HCT116 (cell line): ENCODE measurements around the gene COMMD3. TPM values are rescaled to one million over a fixed set of nuclear protein-coding genes. Genes with fewer than 3 reads are reported as not detected.

Source experiments
- ATAC-seq: fragments of 200-7000 bp; cut with Tn5 transposase; 2 replicates; pipeline ENCODE4 v1.9.1; 2020; ENCODE audit warnings: mild to moderate bottlenecking, moderate library complexity
- BruUV-seq: library from RNA; stranded (reverse); fragments of 400-500 nt; replicated peaks from 2 replicates; lab custom pipeline; 2021; lab: Mats Ljungman, UMichigan
- CTCF ChIA-PET: fragments of 300-600 bp; sonication (Branson Sonifier 250); formaldehyde crosslinking; loops from one replicate; lab custom pipeline; 2021; ENCODE audit warnings: antibody characterized with exemption; lab: Charles Lee
- POLR2A ChIA-PET: fragments of 300-600, 350-600 bp; sonication (Branson Sonifier 250); formaldehyde crosslinking; loops from one replicate; lab custom pipeline; 2021; ENCODE audit warnings: antibody characterized with exemption; lab: Charles Lee
- RAD21 ChIA-PET, 2 experiments: fragments of 300-600 bp; sonication (Branson Sonifier 250); formaldehyde crosslinking; loops; one replicate each; lab custom pipeline; 2023; ENCODE audit warnings: low total read pairs in 2 of 2; ENCODE audit not compliant: uncharacterized antibody in 2 of 2, unreplicated experiment in 2 of 2, low non-redundant PET in 1 of 2; lab: Charles Lee
- DNase-seq: peaks from one replicate; pipeline ENCODE4 v3.0.0-alpha.2; 2010; ENCODE audit warnings: low read depth, low spot score
- H2AFZ ChIP-seq: fragments of 200-600 bp; shearing (Covaris generic), sonication (generic); 2 replicates; pipeline ENCODE4 v1.6.1; 2017; ENCODE audit warnings: low read depth, mixed run types, mixed read lengths, antibody characterized with exemption, low read length; ENCODE audit not compliant: poor library complexity, severe bottlenecking
- H3K27ac ChIP-seq: 2 replicates; pipeline ENCODE4 v1.5.1; 2012; ENCODE audit warnings: low read depth, low read length
- H3K27me3 ChIP-seq: fragments of 200-600 bp; sonication (generic); 2 replicates; pipeline ENCODE4 v1.6.1; 2016; ENCODE audit warnings: mixed run types, low read length, mixed read lengths; ENCODE audit not compliant: insufficient read depth
- H3K36me3 ChIP-seq, 2 experiments: fragments of 200-500 bp in 1 of 2; fragments of 200-600 bp in 1 of 2; sonication (Bioruptor generic) in 1 of 2; sonication (generic) in 1 of 2; 2 replicates each; pipeline versions ENCODE4 v1.5.1 to v1.6.1; 2014 to 2016; ENCODE audit warnings: low read length in 2 of 2, inconsistent platforms in 1 of 2, mixed read lengths in 1 of 2, mixed run types in 1 of 2; ENCODE audit not compliant: insufficient read depth in 2 of 2, control insufficient read depth in 1 of 2
- H3K4me1 ChIP-seq, 2 experiments: fragments of 200-600 bp in 1 of 2; sonication (generic) in 1 of 2; 2 replicates each; pipeline versions ENCODE4 v1.5.1 to v1.6.1; 2012 to 2017; ENCODE audit warnings: low read length in 2 of 2, inconsistent platforms in 1 of 2, mild to moderate bottlenecking in 1 of 2, mixed read lengths in 1 of 2, mixed run types in 1 of 2, moderate library complexity in 1 of 2; ENCODE audit not compliant: insufficient read depth in 2 of 2, control insufficient read depth in 1 of 2
- H3K4me2 ChIP-seq: fragments of 200-600 bp; sonication (generic); 2 replicates; pipeline ENCODE4 v1.6.1; 2017; ENCODE audit warnings: mixed run types, low read length, mixed read lengths
- H3K4me3 ChIP-seq, 2 experiments: fragments of 200-600 bp in 1 of 2; sonication (generic) in 1 of 2; replicated peaks in 1 of 2; 2 replicates each; pipeline ENCODE4 v1.5.1; 2011 to 2016; ENCODE audit warnings: low read length in 2 of 2, control low read depth in 1 of 2, low read depth in 1 of 2, mild to moderate bottlenecking in 1 of 2, mixed read lengths in 1 of 2, mixed run types in 1 of 2
- H3K79me2 ChIP-seq: fragments of 200-600 bp; sonication (generic); 2 replicates; pipeline ENCODE4 v1.6.1; 2017; ENCODE audit warnings: mild to moderate bottlenecking, mixed run types, low read length, moderate library complexity, mixed read lengths; ENCODE audit not compliant: insufficient read depth
- H3K9ac ChIP-seq: fragments of 200-600 bp; sonication (generic); 2 replicates; pipeline ENCODE4 v1.6.1; 2016; ENCODE audit warnings: low read length, mixed read lengths
- H3K9me2 ChIP-seq: fragments of 200-600 bp; sonication (generic), shearing (Covaris generic); 2 replicates; pipeline ENCODE4 v1.6.1; 2017; ENCODE audit warnings: mixed run types, mild to moderate bottlenecking, moderate library complexity; ENCODE audit not compliant: insufficient read depth
- H3K9me3 ChIP-seq, 2 experiments: fragments of 200-500 bp in 1 of 2; fragments of 200-600 bp in 1 of 2; sonication (Bioruptor generic) in 1 of 2; sonication (generic) in 1 of 2; 2 replicates each; pipeline ENCODE4 v1.6.1; 2014 to 2017; ENCODE audit warnings: low read length in 2 of 2, mixed read lengths in 2 of 2, inconsistent platforms in 1 of 2, low read depth in 1 of 2, mild to moderate bottlenecking in 1 of 2, mixed run types in 1 of 2, moderate library complexity in 1 of 2; ENCODE audit not compliant: control insufficient read depth in 1 of 2, insufficient read depth in 1 of 2
- H4K20me1 ChIP-seq: fragments of 200-600 bp; sonication (generic), shearing (Covaris generic); 2 replicates; pipeline ENCODE4 v1.6.1; 2017; ENCODE audit warnings: mixed run types, mild to moderate bottlenecking, moderate library complexity; ENCODE audit not compliant: insufficient read depth
- CBX3 ChIP-seq: IDR thresholded peaks from 2 replicates; pipeline ENCODE4 v1.6.1; 2012; ENCODE audit warnings: low read depth
- CEBPB ChIP-seq: IDR thresholded peaks from 2 replicates; pipeline ENCODE4 v1.6.1; 2012; ENCODE audit warnings: low read depth
- EGR1 ChIP-seq: IDR thresholded peaks from 2 replicates; pipeline ENCODE4 v1.6.1; 2012; ENCODE audit warnings: low read depth
- ELF1 ChIP-seq: IDR thresholded peaks from 2 replicates; pipeline ENCODE4 v1.6.1; 2012; ENCODE audit warnings: low read depth, borderline replicate concordance
- EZH2phosphoT487 ChIP-seq: fragments of 200-600 bp; IDR thresholded peaks from 2 replicates; pipeline ENCODE4 v1.6.1; 2018; ENCODE audit warnings: antibody characterized with exemption, borderline replicate concordance
- JUND ChIP-seq: IDR thresholded peaks from 2 replicates; pipeline ENCODE4 v1.6.1; 2012
- POLR2A ChIP-seq: IDR thresholded peaks from 2 replicates; pipeline ENCODE4 v1.7.0; 2011; ENCODE audit warnings: borderline replicate concordance; ENCODE audit not compliant: insufficient read depth, insufficient read length; ENCODE audit errors: extremely low read depth
- POLR2AphosphoS5 ChIP-seq: IDR thresholded peaks from 2 replicates; pipeline ENCODE4 v1.6.1; 2011; ENCODE audit warnings: mild to moderate bottlenecking, low read depth, low read length, moderate library complexity
- RAD21 ChIP-seq: IDR thresholded peaks from 2 replicates; pipeline ENCODE4 v1.6.1; 2012; ENCODE audit warnings: low read depth, mild to moderate bottlenecking
- REST ChIP-seq: IDR thresholded peaks from 2 replicates; pipeline ENCODE4 v1.6.1; 2012; ENCODE audit warnings: low read depth
- SIN3A ChIP-seq: IDR thresholded peaks from 2 replicates; pipeline ENCODE4 v1.6.1; 2012; ENCODE audit warnings: low read depth
- SP1 ChIP-seq: IDR thresholded peaks from 2 replicates; pipeline ENCODE4 v1.6.1; 2012; ENCODE audit warnings: low read depth
- SRF ChIP-seq: IDR thresholded peaks from 2 replicates; pipeline ENCODE4 v1.6.1; 2012; ENCODE audit warnings: low read depth
- YY1 ChIP-seq: IDR thresholded peaks from 2 replicates; pipeline ENCODE4 v1.6.1; 2011; ENCODE audit warnings: low read length, low read depth, moderate library complexity, mild to moderate bottlenecking; ENCODE audit not compliant: insufficient replicate concordance; ENCODE audit errors: extremely low read depth
- ZBTB33 ChIP-seq: IDR thresholded peaks from 2 replicates; pipeline ENCODE4 v1.6.1; 2011; ENCODE audit warnings: mild to moderate bottlenecking, low read length, moderate library complexity; ENCODE audit not compliant: insufficient replicate concordance; ENCODE audit errors: extremely low read depth
- ZFX ChIP-seq: fragments of 450-650 bp; IDR thresholded peaks from 2 replicates; pipeline ENCODE4 v1.6.1; 2017
- ZNF274 ChIP-seq: fragments of 200-500 bp; sonication (Bioruptor generic); IDR thresholded peaks from 2 replicates; pipeline ENCODE4 v1.6.1; 2014; ENCODE audit warnings: mild to moderate bottlenecking, low read depth, low read length, inconsistent platforms
- intact Hi-C: fragments of 100-400 bp; cut with micrococcal nuclease; formaldehyde crosslinking; loops from 2 replicates; pipeline ENCODE4 v1.10.0; 2022
- total RNA-seq: library from RNA; stranded (reverse); gene quantifications from one replicate; pipeline ENCODE4 v1.2.1, GENCODE V29; 2021; ENCODE audit not compliant: unreplicated experiment
- TF ChIP-seq, protein P1 (sequence below): IDR thresholded peaks from 2 replicates; pipeline ENCODE4 v1.6.1; 2012
- TF ChIP-seq, protein P2 (sequence below): IDR thresholded peaks from 2 replicates; pipeline ENCODE4 v1.6.1; 2012
- TF ChIP-seq, protein P3 (sequence below), 3 experiments: fragments of 200-600 bp in 1 of 3; sonication (generic) in 1 of 3; IDR thresholded peaks in 2 of 3; conservative IDR thresholded peaks in 1 of 3; 2 replicates each; pipeline ENCODE4 v1.5.1; 2012 to 2017; ENCODE audit warnings: low read depth in 2 of 3, low read length in 2 of 3, antibody characterized with exemption in 1 of 3, borderline replicate concordance in 1 of 3, control low read depth in 1 of 3, mild to moderate bottlenecking in 1 of 3, mixed read lengths in 1 of 3, mixed run types in 1 of 3, moderate library complexity in 1 of 3; ENCODE audit not compliant: insufficient read depth in 1 of 3

Gene COMMD3
- total RNA-seq, 1 experiment from 2014 or later, result 43.0 TPM

DNA sequence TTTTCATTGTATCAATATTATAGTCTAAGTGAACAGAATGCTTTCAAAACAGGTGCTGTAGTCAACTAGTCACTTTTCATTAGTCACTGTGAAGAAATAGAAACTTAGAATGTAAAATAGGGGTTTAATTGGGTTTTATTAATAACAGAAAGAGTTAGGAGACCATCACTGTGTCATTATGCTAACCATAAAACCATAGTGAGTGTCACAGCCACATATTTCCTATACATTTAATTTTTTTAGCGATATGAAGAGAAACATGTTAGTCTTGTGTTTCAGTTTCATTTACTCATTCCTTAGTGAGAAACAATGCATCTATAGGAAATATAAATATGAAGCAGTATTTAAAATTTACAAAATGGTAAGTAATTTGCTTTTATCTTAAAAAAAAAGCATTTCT, 51.3 kb downstream of the COMMD3 start:
- no peaks in the 10 kb centered on the region for H3K4me1 ChIP-seq
- H3K9me2 ChIP-seq, result no peaks in the 10 kb centered on the region; the same call in 1 of the 2 replicates
- DNase-seq, result no peak
- ChIA-PET CTCF (no interaction called here), RAD21 (no interaction called here), POLR2A (no interaction called here)
- H2AFZ ChIP-seq, result no peak overlapping the region
- no peak for TF ChIP-seq SP1
- no peak for TF ChIP-seq EZH2phosphoT487
- TF ChIP-seq JUND, result no peak
- no peak for TF ChIP-seq YY1
- no peak for TF ChIP-seq CEBPB
- TF ChIP-seq SRF, result no peak
- no peak for TF ChIP-seq ZBTB33
- TF ChIP-seq, protein P1, sequence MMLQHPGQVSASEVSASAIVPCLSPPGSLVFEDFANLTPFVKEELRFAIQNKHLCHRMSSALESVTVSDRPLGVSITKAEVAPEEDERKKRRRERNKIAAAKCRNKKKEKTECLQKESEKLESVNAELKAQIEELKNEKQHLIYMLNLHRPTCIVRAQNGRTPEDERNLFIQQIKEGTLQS, result no peak
- no peak for TF ChIP-seq ELF1
- TF ChIP-seq, protein P2, sequence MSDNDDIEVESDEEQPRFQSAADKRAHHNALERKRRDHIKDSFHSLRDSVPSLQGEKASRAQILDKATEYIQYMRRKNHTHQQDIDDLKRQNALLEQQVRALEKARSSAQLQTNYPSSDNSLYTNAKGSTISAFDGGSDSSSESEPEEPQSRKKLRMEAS, result no peak
- no peak for TF ChIP-seq ZNF274
- TF ChIP-seq RAD21, result no peak
- TF ChIP-seq REST, result no peak
- no peak for TF ChIP-seq POLR2AphosphoS5
- no peak for TF ChIP-seq CBX3
- no peak for TF ChIP-seq EGR1
- TF ChIP-seq SIN3A, result no peak
- no peak for TF ChIP-seq POLR2A
- TF ChIP-seq, protein P3, sequence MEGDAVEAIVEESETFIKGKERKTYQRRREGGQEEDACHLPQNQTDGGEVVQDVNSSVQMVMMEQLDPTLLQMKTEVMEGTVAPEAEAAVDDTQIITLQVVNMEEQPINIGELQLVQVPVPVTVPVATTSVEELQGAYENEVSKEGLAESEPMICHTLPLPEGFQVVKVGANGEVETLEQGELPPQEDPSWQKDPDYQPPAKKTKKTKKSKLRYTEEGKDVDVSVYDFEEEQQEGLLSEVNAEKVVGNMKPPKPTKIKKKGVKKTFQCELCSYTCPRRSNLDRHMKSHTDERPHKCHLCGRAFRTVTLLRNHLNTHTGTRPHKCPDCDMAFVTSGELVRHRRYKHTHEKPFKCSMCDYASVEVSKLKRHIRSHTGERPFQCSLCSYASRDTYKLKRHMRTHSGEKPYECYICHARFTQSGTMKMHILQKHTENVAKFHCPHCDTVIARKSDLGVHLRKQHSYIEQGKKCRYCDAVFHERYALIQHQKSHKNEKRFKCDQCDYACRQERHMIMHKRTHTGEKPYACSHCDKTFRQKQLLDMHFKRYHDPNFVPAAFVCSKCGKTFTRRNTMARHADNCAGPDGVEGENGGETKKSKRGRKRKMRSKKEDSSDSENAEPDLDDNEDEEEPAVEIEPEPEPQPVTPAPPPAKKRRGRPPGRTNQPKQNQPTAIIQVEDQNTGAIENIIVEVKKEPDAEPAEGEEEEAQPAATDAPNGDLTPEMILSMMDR (IDR thresholded peaks at IDR 0.05 in 2 of 3, conservative IDR thresholded peaks at IDR 0.05 in 1 of 3; ENCODE audit: borderline replicate concordance in 1 of 3, insufficient read depth in 1 of 3, low read depth in 2 of 3, low read length in 2 of 3), result no peak
- no peak for TF ChIP-seq ZFX
- H3K4me3 ChIP-seq, result no peak overlapping the region
- no TSS peak for BruUV-seq
- H3K27me3 ChIP-seq, result no peaks in the 10 kb centered on the region
- no peak for ATAC-seq
- H3K4me2 ChIP-seq, result no peak overlapping the region
- intact Hi-C loops, result no loop called here
- no peaks in the 10 kb centered on the region for H4K20me1 ChIP-seq
- no peak overlapping the region for H3K27ac ChIP-seq
- H3K36me3 ChIP-seq, result no peaks in the 10 kb centered on the region
- no peak overlapping the region for H3K9ac ChIP-seq
- H3K79me2 ChIP-seq, result no peaks in the 10 kb centered on the region
- no peaks in the 10 kb centered on the region for H3K9me3 ChIP-seq
